Activated CD4-positive, alpha-beta T cell treated with anti-CD3 and anti-CD28 coated beads for 1 hour (primary cell): ENCODE data around the gene LTN1.
"Not testable (repeated sequence)": the region's sequence is repeated elsewhere in the genome, so short reads cannot be mapped to it uniquely, and the experiment has no call there.

Experiments used
- DNase-seq: peaks from one replicate; pipeline ENCODE4 v3.0.0-alpha.2; 2020

Gene LTN1

DNA sequence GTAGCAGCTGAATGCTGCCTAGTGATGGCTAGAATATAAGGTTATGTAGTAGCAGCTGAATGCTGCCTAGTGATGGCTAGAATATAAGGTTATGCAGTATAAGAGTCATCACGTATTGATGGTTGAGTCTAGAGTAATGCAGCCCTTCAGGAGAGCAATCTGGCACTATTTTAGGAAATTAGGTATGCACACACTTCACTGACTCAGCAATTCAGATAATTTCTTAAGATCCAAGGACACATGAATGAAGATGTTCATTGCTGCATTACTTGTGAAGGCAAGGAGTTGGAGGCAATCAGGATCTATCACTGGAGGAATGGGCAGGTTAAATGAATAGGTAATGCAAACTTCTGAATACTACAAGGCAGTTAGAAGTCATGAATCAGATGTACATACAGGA, 13.6 kb downstream of the LTN1 start:
- no peak for DNase-seq

GRCh38 chr21:28975397-28975796, 17.3 kb downstream of the LTN1 start:
- DNase-seq = no peak

DNA sequence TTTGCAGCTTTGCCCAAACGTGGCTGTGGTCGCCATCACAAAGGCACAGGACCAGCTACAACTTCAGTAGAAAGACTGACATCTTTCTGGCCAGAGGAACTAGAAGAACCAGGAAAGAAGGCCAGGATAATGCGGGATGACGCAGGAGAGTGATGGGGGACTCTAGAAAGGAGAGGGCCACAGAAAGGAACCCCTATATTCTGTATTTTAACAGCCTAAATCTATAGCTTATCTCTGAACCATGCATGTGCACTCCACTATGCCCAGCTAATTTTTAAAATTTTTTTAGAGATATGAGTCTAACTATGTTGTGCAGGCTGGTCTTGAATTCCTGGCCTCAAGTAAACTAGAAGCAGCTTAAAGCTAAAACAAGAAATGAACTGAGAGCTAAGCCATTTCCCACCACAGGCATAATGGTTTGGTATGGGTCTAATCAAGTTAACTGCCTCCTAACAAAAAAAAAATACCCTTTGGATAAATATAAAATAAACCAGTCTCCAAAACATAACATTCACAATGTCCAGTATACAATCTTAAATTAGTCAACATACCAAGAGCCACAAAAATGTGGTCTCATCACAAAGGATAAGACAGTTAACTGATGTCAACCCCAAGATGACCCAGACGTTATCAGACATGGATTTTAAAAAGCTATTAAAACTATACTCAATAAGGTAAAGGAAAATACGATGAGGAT, 18.0 kb downstream of the LTN1 start:
- DNase-seq = no peak

DNA sequence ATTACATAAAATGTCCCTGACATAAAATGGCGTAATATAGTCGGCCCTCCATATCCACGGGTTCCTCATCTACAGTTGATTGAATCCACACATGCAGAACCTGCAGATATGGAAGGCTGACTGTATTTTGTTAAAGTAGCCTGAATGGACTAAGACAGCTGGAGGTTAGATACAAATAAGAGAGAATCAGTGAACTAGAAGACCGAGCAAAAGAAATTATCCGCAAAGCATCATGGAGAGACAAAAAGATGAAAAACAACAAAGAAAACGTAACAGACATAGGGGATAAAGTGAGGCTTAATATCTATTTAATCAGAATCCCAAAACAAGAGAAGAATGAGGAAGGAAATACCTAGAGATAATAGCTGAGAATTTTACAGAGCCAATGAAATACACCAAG, 20.3 kb downstream of the LTN1 start:
- DNase-seq = no peak

- no peak for DNase-seq
Measured at GRCh38 chr21:28971171-28971570, 21.5 kb downstream of the LTN1 start.

- no peak for DNase-seq
Measured at GRCh38 chr21:28963831-28964230, 28.8 kb downstream of the LTN1 start.

GRCh38 chr21:28962465-28962864, 30.2 kb downstream of the LTN1 start:
- DNase-seq = no peak

- no peak for DNase-seq
Measured at GRCh38 chr21:28961927-28962326, 30.8 kb downstream of the LTN1 start.

DNA sequence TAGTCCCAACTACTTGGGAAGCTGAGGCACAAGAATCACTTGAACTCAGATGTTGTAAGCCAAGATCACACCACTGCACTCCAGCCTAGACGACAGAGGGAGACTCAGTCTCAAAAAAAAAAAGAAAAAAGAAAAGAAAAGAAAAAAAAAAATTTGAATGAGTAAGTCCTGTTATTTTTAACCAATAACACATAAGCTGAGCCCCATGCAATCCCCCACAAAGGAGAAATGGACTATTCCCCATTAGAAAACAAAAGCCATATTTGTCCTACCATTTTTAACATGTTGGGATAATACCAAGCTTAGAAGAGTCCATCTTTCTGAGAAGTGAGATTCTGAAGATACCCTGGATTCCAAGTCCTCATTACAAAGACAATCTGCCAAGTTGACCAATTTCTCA, 32.4 kb downstream of the LTN1 start:
- DNase-seq = no peak

- no peak for DNase-seq
Measured at GRCh38 chr21:28959367-28960099, 33.1 kb downstream of the LTN1 start.

DNA sequence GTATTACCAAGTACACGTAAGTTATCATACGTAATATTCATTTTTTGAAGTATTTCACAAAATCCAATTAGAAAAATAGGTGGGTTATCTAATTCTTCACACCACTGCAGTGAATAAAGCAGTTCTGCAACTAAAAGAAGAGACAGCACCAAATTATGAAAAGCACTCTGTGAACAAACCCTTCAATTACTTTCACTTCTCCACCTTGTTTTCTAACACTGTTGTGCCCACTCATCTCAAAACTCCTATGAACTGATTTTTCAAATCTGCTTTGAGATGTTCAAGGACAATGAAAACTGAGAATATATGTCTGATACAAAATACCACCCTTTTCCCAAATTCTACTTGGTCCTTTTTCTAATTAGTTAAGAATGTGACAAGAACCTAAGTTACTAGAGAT, 39.4 kb downstream of the LTN1 start:
- no peak for DNase-seq

DNA sequence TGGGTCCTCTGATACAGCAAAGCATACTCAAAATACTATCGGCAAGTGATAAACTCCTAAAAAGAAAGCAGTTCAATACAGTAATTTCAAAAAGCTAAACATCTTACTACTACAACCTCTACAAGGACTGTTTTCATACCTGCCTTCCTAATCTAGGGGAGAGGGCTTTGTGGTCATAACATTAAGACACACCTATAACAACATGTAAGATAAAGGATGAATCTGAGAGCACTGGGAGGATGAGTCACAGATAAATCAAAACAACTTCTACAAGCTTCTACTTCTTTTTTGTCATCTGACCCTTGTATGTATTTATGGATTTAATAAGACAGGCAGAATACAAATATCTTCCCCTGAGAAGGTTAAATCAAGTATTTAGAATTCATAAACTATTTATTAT, 40.0 kb downstream of the LTN1 start:
- no peak for DNase-seq

GRCh38 chr21:28949318-28949717, 43.4 kb downstream of the LTN1 start:
- DNase-seq = no peak

- DNase-seq = no peak
Measured at GRCh38 chr21:28944296-28944695, 48.4 kb downstream of the LTN1 start.

DNA sequence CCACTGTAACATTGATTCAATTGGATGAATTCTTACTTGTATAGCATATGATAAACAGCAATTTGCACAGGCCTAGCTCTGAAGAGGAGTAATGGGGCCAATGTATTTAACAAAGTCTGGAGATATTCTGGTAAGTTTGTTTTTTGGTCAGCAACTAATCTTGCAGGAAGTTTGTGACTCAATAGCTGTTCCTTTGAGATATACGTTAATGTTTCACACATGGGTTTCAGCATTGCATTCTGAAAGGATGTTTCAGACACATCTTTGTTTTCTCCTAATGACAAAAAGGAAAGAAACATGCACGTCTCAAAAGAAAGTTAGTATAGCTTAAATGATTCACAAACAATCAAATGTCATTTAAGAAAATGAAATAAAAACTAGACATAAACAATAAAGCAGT, 49.0 kb downstream of the LTN1 start:
- no peak for DNase-seq

DNA sequence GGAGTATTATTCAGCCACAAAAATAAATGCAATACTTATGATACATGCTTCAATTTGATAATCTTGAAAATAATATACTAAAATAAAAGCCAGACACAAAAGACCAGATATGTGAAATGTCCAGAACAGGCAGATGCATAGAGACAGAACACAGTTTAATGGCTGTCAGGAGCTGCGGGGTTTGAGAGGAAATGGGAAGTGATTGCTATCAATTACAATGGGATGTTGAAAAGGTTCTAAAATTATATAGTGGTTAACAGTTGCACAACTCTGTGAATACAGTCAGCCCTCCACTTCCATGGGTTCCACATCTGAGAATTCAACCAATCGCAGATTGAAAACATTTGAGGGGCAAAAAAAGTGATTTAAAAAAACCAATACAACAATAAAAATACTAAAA, 54.0 kb downstream of the LTN1 start:
- DNase-seq = no peak

DNA sequence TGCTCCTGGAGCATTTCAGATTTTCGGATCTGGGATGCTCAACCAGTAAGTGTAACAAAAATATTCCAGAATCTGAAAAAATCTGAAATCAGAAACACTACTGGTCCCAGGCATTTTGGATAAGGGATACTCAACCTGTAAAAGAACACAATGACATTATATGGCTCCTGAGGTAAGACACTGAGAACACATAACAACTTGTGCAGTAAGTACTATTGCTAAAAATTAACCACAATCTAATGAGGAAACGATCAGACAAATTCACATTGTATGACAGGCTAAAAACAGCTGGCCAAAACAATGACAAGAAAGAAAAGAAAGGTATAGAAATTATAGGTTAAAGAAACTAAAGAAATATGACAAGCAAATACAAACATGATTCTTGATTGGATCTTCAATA, 54.9 kb downstream of the LTN1 start:
- no peak for DNase-seq

DNA sequence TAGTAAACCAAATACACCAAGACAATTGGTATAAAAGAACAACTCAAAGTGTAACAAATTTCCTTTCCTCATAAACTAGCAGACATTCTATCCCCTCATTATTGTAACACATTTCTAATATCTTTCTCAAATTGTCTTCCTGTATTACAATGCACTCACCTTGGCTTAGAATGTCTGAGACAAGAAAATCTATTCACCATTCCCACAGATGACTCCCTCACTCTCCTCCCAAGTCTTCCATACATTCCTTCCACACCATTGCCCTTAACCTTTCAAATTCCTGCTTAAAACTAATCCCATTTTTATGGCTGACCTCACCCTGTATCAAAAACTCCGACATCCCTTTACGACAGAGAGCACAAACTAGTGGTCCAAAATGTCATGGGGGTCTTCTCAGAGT, 56.0 kb downstream of the LTN1 start:
- DNase-seq = no peak

- no peak for DNase-seq
Measured at GRCh38 chr21:28936036-28936435, 56.6 kb downstream of the LTN1 start.

GRCh38 chr21:28932717-28933116, 60.0 kb downstream of the LTN1 start:
- no peak for DNase-seq

GRCh38 chr21:28931708-28932372, 60.8 kb downstream of the LTN1 start:
- DNase-seq = not testable (repeated sequence)

DNA sequence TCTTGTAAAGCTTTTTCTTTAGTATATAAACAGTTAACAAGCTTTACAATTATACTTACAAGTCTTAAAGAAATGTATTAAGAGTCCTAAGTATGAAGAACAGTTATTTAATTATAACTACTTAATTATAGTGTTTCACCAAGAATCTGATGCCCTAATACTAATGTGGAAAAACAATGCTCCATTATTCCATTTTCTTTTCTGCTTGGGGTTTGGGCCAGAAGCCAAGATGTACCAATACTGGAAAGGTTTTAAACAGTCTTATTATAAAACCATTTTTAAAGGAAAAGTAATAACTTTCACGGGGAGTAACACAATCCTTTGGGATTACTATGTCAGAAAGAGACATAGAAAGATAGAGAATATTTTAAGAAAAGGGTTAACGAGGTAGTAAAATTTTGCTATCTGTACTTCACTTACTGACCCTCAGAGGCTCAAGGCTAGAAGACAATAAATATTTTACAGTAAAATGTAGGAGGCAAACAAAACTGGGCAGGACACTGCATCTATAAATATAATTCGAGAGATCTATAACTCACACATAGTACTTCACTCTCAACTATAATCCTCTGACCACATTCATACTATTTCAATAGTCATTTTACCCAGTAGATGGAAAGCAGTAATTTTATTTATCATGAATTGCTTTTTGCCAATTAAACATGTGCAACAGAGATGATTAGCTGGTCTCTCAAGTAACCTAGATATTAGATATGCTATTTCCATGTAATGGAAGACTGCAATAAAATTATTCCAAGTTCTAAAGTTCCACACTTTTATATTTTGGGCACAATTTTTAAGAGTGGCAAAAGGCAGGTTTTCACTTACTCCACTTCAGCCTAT, 63.9 kb downstream of the LTN1 start:
- no peak for DNase-seq

DNA sequence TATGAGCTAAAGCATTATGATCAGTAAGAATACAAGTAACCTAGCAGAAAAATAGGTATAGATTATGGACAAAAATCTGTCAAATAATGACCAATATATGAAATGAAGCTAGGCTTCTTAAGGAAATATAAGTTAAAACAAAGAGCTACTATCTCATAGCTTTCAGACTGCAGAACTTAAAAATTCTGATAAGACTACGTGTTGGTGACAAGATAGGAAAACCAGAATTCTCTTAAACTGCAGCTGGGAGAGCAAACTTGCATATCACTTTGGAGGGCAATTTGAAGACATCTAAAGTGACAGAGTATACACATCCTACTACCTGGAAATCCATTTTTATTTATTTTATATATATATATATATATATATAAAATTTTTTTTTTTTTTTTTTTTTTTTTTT, 65.5 kb downstream of the LTN1 start:
- DNase-seq = no peak
